Measurements from ENCODE around the gene KIF16B. TPM values are rescaled to one million over a fixed set of nuclear protein-coding genes. Genes with fewer than 3 reads are reported as not detected.
"Not testable (repeated sequence)": the region's sequence is repeated elsewhere in the genome, so short reads cannot be mapped to it uniquely, and the experiment has no call there.

Gene KIF16B
- total RNA-seq, 6 donors from 2014 or later: 18.4 to 114 (median 26.3) TPM

GRCh38 chr20:16566080-16566479 is 7.2 kb downstream of the KIF16B start:
- H3K9me3 ChIP-seq: no peaks in the 10 kb centered on the region
- no peak for ATAC-seq (ENCODE audit: low FRiP score in 2 of 2)
- WGBS, 2 donors: 82 to 83% methylated on average over 5 of the region's 5 CpGs
- no peaks in the 10 kb centered on the region for H3K27me3 ChIP-seq
- no peak for TF ChIP-seq EP300 (IDR thresholded peaks at IDR 0.05)
- no peak for TF ChIP-seq POLR2AphosphoS5 (IDR thresholded peaks at IDR 0.05)
- TF ChIP-seq POLR2A (IDR thresholded peaks at IDR 0.05): no peak
- TF ChIP-seq CTCF (IDR thresholded peaks at IDR 0.05): no peak
- H3K27ac ChIP-seq: no peak overlapping the region
- peaks cover 0 to 10% (median 5%) of the 10 kb centered on the region in 4 donors for H3K4me1 ChIP-seq
- no peak for DNase-seq
- H3K36me3 ChIP-seq: no peaks in the 10 kb centered on the region
- H3K4me3 ChIP-seq: no peak overlapping the region

DNA sequence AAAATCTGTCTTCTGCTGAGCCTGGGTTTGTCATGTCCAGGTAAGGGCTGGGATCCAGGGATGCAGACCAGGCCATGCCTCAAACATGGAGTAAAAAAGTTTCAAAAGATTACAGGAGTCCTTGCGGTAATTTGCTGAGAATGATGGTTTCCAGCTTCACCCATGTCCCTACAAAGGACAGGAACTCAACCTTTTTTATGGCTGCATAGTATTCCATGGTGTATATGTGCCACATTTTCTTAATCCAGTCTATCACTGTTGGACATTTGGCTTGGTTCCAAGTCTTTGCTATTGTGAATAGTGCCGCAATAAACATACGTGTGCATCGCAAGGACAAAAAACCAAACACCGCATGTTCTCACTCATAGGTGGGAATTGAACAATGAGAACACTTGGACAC is 9.2 kb downstream of the KIF16B start:
- not testable (repeated sequence) for H3K36me3 ChIP-seq; DNase-seq; H3K27ac ChIP-seq; H3K4me1 ChIP-seq; H3K4me3 ChIP-seq; ATAC-seq (ENCODE audit: low FRiP score in 2 of 2); H3K27me3 ChIP-seq; H3K9me3 ChIP-seq
- 85 to 96% methylated on average over 5 of the region's 5 CpGs for WGBS, 2 donors

DNA sequence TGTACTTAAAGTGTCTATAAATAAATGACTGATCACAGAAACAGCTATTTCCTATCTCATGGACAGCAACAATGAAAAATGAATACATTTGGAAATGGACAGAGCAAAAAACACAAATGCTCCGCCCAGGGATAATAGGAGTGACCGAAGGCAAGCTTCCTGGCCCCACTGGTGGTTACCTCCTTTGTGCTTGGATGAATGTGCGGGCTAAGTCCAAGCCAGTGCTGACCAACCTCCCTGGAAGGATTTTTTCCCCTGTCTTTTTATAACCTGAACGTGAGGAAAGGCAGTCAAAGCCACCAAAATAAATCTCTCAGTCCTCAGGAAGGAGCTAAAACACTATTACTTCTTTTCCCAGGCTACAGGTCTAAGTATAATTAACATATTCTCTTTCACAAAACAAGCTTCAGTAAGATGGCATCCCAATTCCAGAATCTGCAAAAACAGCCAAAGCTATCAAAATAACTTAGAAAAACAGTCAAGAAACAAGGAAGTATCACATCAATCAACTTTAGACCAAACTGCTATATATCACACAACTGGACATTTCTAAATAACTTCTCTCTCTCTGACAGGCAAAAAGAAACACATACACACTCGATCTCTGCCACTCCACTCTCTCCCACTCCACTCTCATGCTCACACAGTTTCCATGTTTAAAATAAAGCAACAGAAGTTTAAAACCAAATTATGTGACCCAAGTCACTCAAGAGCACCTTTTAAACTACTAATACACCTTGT is 10.0 kb downstream of the KIF16B start:
- no peak for DNase-seq
- Histone ChIP-seq H3K27ac (no peak overlapping the region), H3K9me3 (no peaks in the 10 kb centered on the region), H3K4me1 (no peaks in the 10 kb centered on the region), H3K27me3 (no peaks in the 10 kb centered on the region), H3K4me3 (no peak overlapping the region), H3K36me3 (no peaks in the 10 kb centered on the region)
- no peak for ATAC-seq (ENCODE audit: low FRiP score in 2 of 2)
- TF ChIP-seq POLR2A (IDR thresholded peaks at IDR 0.05): no peak
- no peak for TF ChIP-seq EP300 (IDR thresholded peaks at IDR 0.05)
- TF ChIP-seq CTCF (IDR thresholded peaks at IDR 0.05): no peak
- no peak for TF ChIP-seq POLR2AphosphoS5 (IDR thresholded peaks at IDR 0.05)
- 59 to 69% methylated on average over 5 of the region's 5 CpGs for WGBS, 2 donors

DNA sequence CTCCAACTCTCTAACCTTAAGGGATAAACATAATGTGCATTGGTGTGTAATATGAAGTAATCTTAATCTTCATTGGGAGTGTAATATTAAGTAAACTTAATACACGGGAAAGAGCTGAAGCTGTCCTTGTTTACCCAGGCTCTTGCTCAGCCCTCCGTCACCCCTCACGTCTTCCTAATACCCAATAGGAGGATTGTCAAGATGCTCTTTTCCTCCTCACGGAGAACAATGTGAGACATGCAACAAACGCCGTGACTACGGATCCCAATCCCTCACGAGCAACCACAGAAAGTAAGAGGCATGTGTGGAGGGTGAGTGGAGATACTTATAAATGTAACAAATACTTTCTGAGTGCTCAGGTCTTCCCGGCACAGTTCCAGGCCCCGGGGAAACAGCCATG is 11.0 kb downstream of the KIF16B start:
- Histone ChIP-seq H3K9me3 (no peaks in the 10 kb centered on the region), H3K36me3 (no peaks in the 10 kb centered on the region), H3K4me1 (no peaks in the 10 kb centered on the region), H3K4me3 (no peak overlapping the region), H3K27me3 (no peaks in the 10 kb centered on the region), H3K27ac (no peak overlapping the region)
- ATAC-seq (ENCODE audit: low FRiP score in 2 of 2) (no peak), DNase-seq (no peak)
- WGBS, 2 donors: 83% methylated on average over 10 of the region's 10 CpGs
- TF ChIP-seq CTCF (IDR thresholded peaks at IDR 0.05) (no peak), POLR2A (IDR thresholded peaks at IDR 0.05) (no peak), EP300 (IDR thresholded peaks at IDR 0.05) (no peak), POLR2AphosphoS5 (IDR thresholded peaks at IDR 0.05) (no peak)

DNA sequence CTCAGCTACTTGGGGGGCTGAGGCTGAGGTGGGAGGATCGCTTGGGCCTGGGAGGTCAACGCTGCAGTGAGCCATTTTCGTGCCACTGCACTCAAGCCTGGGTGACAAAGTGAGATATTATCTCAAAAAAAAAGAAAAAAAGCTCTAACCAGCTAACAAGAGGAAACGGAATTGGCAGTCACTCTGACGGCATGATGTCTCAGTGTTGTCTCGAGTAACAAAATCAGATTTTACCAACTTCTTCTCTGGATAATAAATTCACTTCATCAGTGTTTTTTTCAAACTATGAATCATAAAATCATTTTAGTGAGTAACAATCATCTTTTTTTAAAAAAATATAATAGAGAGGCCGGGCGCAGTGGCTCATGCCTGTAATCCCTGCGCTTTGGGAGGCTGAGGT is 12.6 kb downstream of the KIF16B start:
- TF ChIP-seq CTCF (IDR thresholded peaks at IDR 0.05) (no peak), POLR2AphosphoS5 (IDR thresholded peaks at IDR 0.05) (no peak), EP300 (IDR thresholded peaks at IDR 0.05) (no peak), POLR2A (IDR thresholded peaks at IDR 0.05) (no peak)
- no peaks in the 10 kb centered on the region for H3K36me3 ChIP-seq
- no peak for DNase-seq
- no peaks in the 10 kb centered on the region for H3K9me3 ChIP-seq
- no peaks in the 10 kb centered on the region for H3K27me3 ChIP-seq
- WGBS, 2 donors: 81 to 92% methylated on average over 9 of the region's 9 CpGs
- peaks cover 0 to 5% (median 3%) of the 10 kb centered on the region in 4 donors for H3K4me1 ChIP-seq
- no peak overlapping the region for H3K27ac ChIP-seq
- H3K4me3 ChIP-seq: no peak overlapping the region
- no peak for ATAC-seq (ENCODE audit: low FRiP score in 2 of 2)
